SIG-M5 treated with dmso at 0.1 percent for 504 hours (cell line): ENCODE results near the gene RBM15B.

Experiments
- DNase-seq: peaks from one replicate; lab custom pipeline; 2025; ENCODE audit not compliant: unreplicated experiment; lab: John Stamatoyannopoulos, UW

The RBM15B gene

DNA sequence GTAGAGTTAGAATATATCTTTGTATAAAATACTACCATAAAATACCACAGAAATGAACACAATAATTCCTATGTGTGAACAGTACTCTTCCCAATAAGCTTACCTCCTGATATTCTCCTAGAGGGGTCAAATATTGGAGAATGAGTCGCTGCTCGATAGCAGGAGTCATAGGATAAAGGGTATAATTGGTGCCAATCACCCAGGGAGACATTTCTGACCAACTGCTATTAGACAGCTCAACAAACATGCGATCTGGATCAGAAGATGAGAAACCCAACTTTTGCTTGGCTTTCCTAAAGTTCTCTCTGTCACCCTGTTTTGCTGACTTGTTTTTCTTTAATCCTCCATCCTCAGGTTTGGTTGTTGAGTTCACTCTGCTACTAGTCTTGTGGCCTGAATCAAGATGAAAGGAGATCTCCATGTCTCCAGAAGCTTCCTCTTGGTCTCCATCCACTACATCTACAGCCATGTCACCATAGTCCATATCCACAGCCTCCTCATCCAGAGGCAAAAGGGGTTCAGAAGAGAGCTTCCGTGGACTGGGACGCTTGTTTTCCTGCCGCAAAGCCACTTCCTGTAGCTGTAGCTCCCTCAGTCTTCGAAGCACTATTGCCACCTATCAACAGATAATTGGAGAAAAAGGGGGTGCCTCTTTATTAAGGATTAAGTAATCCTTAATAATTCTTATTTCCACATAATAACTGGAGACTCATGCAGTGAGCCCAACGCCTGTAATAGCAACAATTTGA, 50.4 kb downstream of the RBM15B start:
- DNase-seq, result no peak

- DNase-seq, result no peak
Observed at GRCh38 chr3:51445544-51446280, 54.6 kb downstream of the RBM15B start.
